H9 (cell line): ENCODE data around the gene PPAN. TPM values are rescaled to one million over a fixed set of nuclear protein-coding genes. Genes with fewer than 3 reads are reported as not detected.

ENCODE experiments used
- DNase-seq: peaks from one replicate; pipeline ENCODE4 v3.0.0-alpha.2; 2017
- H2AFZ ChIP-seq: one replicate; pipeline ENCODE4 v1.6.1; 2013; ENCODE audit warnings: mild to moderate bottlenecking, low read length, control low read depth, moderate library complexity
- H2AK5ac ChIP-seq: 2 replicates; pipeline ENCODE4 v1.6.1; 2013; ENCODE audit warnings: low read length, control low read depth, mixed read lengths; ENCODE audit not compliant: insufficient read length
- H2BK120ac ChIP-seq: one replicate; pipeline ENCODE4 v1.6.1; 2013; ENCODE audit warnings: low read depth, mild to moderate bottlenecking, low read length, control low read depth, inconsistent platforms; ENCODE audit not compliant: poor library complexity, severe bottlenecking
- H2BK12ac ChIP-seq: 2 replicates; pipeline ENCODE4 v1.6.1; 2013; ENCODE audit warnings: low read length, control low read depth, mixed read lengths, low read depth; ENCODE audit not compliant: insufficient read length
- H2BK15ac ChIP-seq: 2 replicates; pipeline ENCODE4 v1.6.1; 2013; ENCODE audit warnings: low read depth, low read length, control low read depth
- H2BK20ac ChIP-seq: one replicate; pipeline ENCODE4 v1.6.1; 2013; ENCODE audit warnings: low read depth, mild to moderate bottlenecking, low read length, control low read depth, inconsistent platforms; ENCODE audit not compliant: poor library complexity, severe bottlenecking
- H2BK5ac ChIP-seq: 2 replicates; pipeline ENCODE4 v1.6.1; 2013; ENCODE audit warnings: low read length, control low read depth, mixed read lengths; ENCODE audit not compliant: insufficient read length
- H3K14ac ChIP-seq: 2 replicates; pipeline ENCODE4 v1.6.1; 2013; ENCODE audit warnings: low read length, control low read depth; ENCODE audit not compliant: insufficient read depth
- H3K18ac ChIP-seq: 2 replicates; pipeline ENCODE4 v1.6.1; 2013; ENCODE audit warnings: low read depth, mild to moderate bottlenecking, mixed read lengths, low read length, control low read depth; ENCODE audit not compliant: insufficient read length
- H3K23ac ChIP-seq: 2 replicates; pipeline ENCODE4 v1.6.1; 2013; ENCODE audit warnings: low read length, control low read depth, mixed read lengths, low read depth; ENCODE audit not compliant: insufficient read length
- H3K23me2 ChIP-seq: 2 replicates; pipeline ENCODE4 v1.6.1; 2013; ENCODE audit warnings: low read depth, mild to moderate bottlenecking, mixed read lengths, low read length, control low read depth; ENCODE audit not compliant: insufficient read length, poor library complexity, severe bottlenecking
- H3K27ac ChIP-seq: 2 replicates; pipeline ENCODE4 v1.5.1; 2013; ENCODE audit warnings: low read length, control low read depth, mixed read lengths, low read depth; ENCODE audit not compliant: insufficient read length
- H3K27me3 ChIP-seq: 2 replicates; pipeline ENCODE4 v1.6.1; 2013; ENCODE audit warnings: low read length, control low read depth, inconsistent platforms; ENCODE audit not compliant: insufficient read depth
- H3K4ac ChIP-seq: 2 replicates; pipeline ENCODE4 v1.6.1; 2013; ENCODE audit warnings: low read depth, mild to moderate bottlenecking, control low read depth, inconsistent platforms, low read length, moderate library complexity
- H3K4me1 ChIP-seq: 2 replicates; pipeline ENCODE4 v1.6.1; 2013; ENCODE audit warnings: low read length, control low read depth, inconsistent platforms; ENCODE audit not compliant: insufficient read depth
- H3K4me2 ChIP-seq: 2 replicates; pipeline ENCODE4 v1.6.1; 2013; ENCODE audit warnings: low read length, control low read depth, mixed read lengths; ENCODE audit not compliant: insufficient read length, insufficient read depth
- H3K56ac ChIP-seq: 2 replicates; pipeline ENCODE4 v1.6.1; 2013; ENCODE audit warnings: low read depth, mild to moderate bottlenecking, mixed read lengths, low read length, control low read depth; ENCODE audit not compliant: insufficient read length
- H3K79me1 ChIP-seq: 2 replicates; pipeline ENCODE4 v1.6.1; 2013; ENCODE audit warnings: low read depth, mild to moderate bottlenecking, moderate library complexity, low read length, control low read depth, inconsistent platforms; ENCODE audit not compliant: insufficient read depth, poor library complexity, severe bottlenecking
- H3K79me2 ChIP-seq: 2 replicates; pipeline ENCODE4 v1.6.1; 2013; ENCODE audit warnings: low read length, control low read depth, inconsistent platforms; ENCODE audit not compliant: insufficient read depth
- H3K9ac ChIP-seq: 2 replicates; pipeline ENCODE4 v1.6.1; 2013; ENCODE audit warnings: low read length, control low read depth, mixed read lengths; ENCODE audit not compliant: insufficient read length; ENCODE audit errors: extremely low read depth
- H3K9me3 ChIP-seq: one replicate; pipeline ENCODE4 v1.6.1; 2013; ENCODE audit warnings: low read depth, low read length, inconsistent platforms; ENCODE audit not compliant: control insufficient read depth
- H3T11ph ChIP-seq: one replicate; pipeline ENCODE4 v1.6.1; 2013; ENCODE audit warnings: mild to moderate bottlenecking, low read length, control low read depth, inconsistent platforms
- H4K20me1 ChIP-seq: one replicate; pipeline ENCODE4 v1.6.1; 2013; ENCODE audit not compliant: control insufficient read depth, insufficient read length, insufficient read depth
- H4K5ac ChIP-seq: 2 replicates; pipeline ENCODE4 v1.6.1; 2013; ENCODE audit warnings: low read depth, mild to moderate bottlenecking, mixed read lengths, low read length, control low read depth; ENCODE audit not compliant: insufficient read length
- H4K8ac ChIP-seq: replicated peaks from 2 replicates; pipeline ENCODE4 v1.6.1; 2013; ENCODE audit warnings: low read length, control low read depth, mixed read lengths, low read depth; ENCODE audit not compliant: insufficient read length
- H4K91ac ChIP-seq: 2 replicates; pipeline ENCODE4 v1.6.1; 2013; ENCODE audit warnings: low read depth, mild to moderate bottlenecking, moderate library complexity, mixed read lengths, low read length, control low read depth; ENCODE audit not compliant: insufficient read length
- H3K27ac Mint-ChIP-seq, 3 experiments: 2 replicates in 2 of 3; 3 replicates in 1 of 3; pipeline ENCODE4 v1.8.0; 2020 to 2021; ENCODE audit warnings: mixed read lengths in 3 of 3, mild to moderate bottlenecking in 1 of 3, moderate library complexity in 1 of 3
- H3K27me3 Mint-ChIP-seq: 2 replicates; pipeline ENCODE4 v1.8.0; 2021; ENCODE audit warnings: low read depth, mild to moderate bottlenecking, moderate library complexity, mixed read lengths
- H3K36me3 Mint-ChIP-seq, 3 experiments: 2 replicates in 2 of 3; 3 replicates in 1 of 3; pipeline ENCODE4 v1.8.0; 2020 to 2021; ENCODE audit warnings: low read depth in 3 of 3, mixed read lengths in 3 of 3; ENCODE audit not compliant: insufficient read depth in 1 of 3
- H3K4me1 Mint-ChIP-seq, 2 experiments: 2 replicates each; pipeline ENCODE4 v1.8.0; 2020; ENCODE audit warnings: mixed read lengths in 2 of 2
- H3K4me3 Mint-ChIP-seq, 2 experiments: 2 replicates in 1 of 2; 3 replicates in 1 of 2; pipeline ENCODE4 v1.8.0; 2020 to 2021; ENCODE audit warnings: mild to moderate bottlenecking in 2 of 2, mixed read lengths in 2 of 2, moderate library complexity in 1 of 2
- H3K9me3 Mint-ChIP-seq, 2 experiments: 2 replicates in 1 of 2; 3 replicates in 1 of 2; pipeline ENCODE4 v1.8.0; 2020; ENCODE audit warnings: mild to moderate bottlenecking in 2 of 2, mixed read lengths in 2 of 2, moderate library complexity in 1 of 2
- CTCF ChIP-seq: fragments of 200-600 bp; sonication (generic); conservative IDR thresholded peaks from 3 replicates; pipeline ENCODE4 v1.8.0; 2021; ENCODE audit warnings: antibody characterized with exemption, mild to moderate bottlenecking
- WGBS: extraction: QIAGEN DNeasy Blood & Tissue Kit; methylation state at CpG from one replicate; pipeline ENCODE4 v1.1.7; 2013; ENCODE audit warnings: missing lambda C conversion rate, low lambda C conversion rate, mixed read lengths; ENCODE audit not compliant: insufficient read length; ENCODE audit errors: extremely low coverage; 5-methylcytosine and 5-hydroxymethylcytosine counted together
- total RNA-seq: library from RNA; stranded (reverse); gene quantifications from 2 replicates; pipeline ENCODE4 v1.2.1, GENCODE V29; 2021

PPAN gene
- total RNA-seq, 1 experiment from 2014 or later = 157 TPM

- Histone ChIP-seq H2BK5ac (no peak overlapping the region), H2AFZ (no peak overlapping the region), H3T11ph (no peak overlapping the region), H3K4me2 (no peak overlapping the region), H3K23ac (no peak overlapping the region), H3K4me1 (no peaks in the 10 kb centered on the region; the same call in 1 of the 2 replicates), H4K5ac (no peak overlapping the region), H3K79me1 (no peaks in the 10 kb centered on the region), H4K91ac (no peak overlapping the region), H3K27ac (no peak overlapping the region), H2BK20ac (no peak overlapping the region), H3K56ac (no peak overlapping the region), H2BK12ac (no peak overlapping the region), H2BK120ac (no peak overlapping the region), H2BK15ac (no peak overlapping the region), H2AK5ac (no peak overlapping the region), H3K18ac (no peak overlapping the region), H3K9me3 (no peaks in the 10 kb centered on the region), H3K4ac (no peak overlapping the region), H3K14ac (no peak overlapping the region), H4K20me1 (peaks cover 5% of the 10 kb centered on the region), H4K8ac (no peak overlapping the region), H3K79me2 (no peaks in the 10 kb centered on the region), H3K9ac (no peak overlapping the region), H3K23me2 (no peaks in the 10 kb centered on the region), H3K27me3 (no peaks in the 10 kb centered on the region)
- H3K36me3 Mint-ChIP-seq = peaks cover 0 to 3% (median 3%) of the 10 kb centered on the region in 3 experiments; a peak in 3 of 7 replicates
- no peak for TF ChIP-seq CTCF
- peaks cover 13 to 18% of the 10 kb centered on the region in 2 experiments for H3K4me1 Mint-ChIP-seq
- peaks cover 11 to 19% of the 10 kb centered on the region in 2 experiments for H3K9me3 Mint-ChIP-seq
- H3K4me3 Mint-ChIP-seq = no peak overlapping the region; a peak in 1 of 5 replicates
- peak; percentile 92 for DNase-seq
- no peak overlapping the region for H3K27ac Mint-ChIP-seq
- WGBS = no CpG with 5 or more reads among the region's 22 CpGs
- H3K27me3 Mint-ChIP-seq = peaks cover 24% of the 10 kb centered on the region
Measured at GRCh38 chr19:10070730-10071446, 35.3 kb upstream of the PPAN start.
